ENCODE results near the gene TMC3.

TMC3 gene

GRCh38 chr15:81281456-81281735, 92.6 kb downstream of the TMC3 start:
- FAIRE-seq (no peak), DNase-seq (ENCODE audit: low spot score) (no peak)
